GM21390 (cell line): ENCODE results near the gene ZFAND4.
"Not testable (repeated sequence)": the region's sequence is repeated elsewhere in the genome, so short reads cannot be mapped to it uniquely, and the experiment has no call there.

Experiments
- ATAC-seq: cut with Tn5 transposase; IDR thresholded peaks from one replicate; pipeline ENCODE4 v1.9.1; 2021; ENCODE audit not compliant: unreplicated experiment

Gene ZFAND4

GRCh38 chr10:45592432-45592831 is 80.1 kb downstream of the ZFAND4 start:
- no peak for ATAC-seq

DNA sequence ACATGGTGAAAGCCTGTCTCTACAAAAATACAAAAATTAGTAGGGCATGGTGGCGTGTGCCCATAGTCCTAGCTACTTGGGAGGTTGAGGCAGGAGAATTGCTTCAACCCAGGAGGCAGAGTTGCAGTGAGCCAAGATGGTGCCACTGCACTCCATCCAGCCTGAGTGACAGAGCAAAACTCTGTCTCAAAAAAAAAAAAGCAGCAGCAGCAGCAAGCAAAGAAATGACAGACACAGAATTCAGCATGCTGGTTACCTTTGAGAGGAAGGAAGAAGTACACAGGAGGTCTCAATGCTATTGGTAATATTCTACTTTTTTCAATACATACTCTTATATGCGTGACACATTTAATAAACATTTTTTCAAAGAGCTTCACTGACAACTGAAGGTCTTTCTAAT is 81.3 kb downstream of the ZFAND4 start:
- ATAC-seq = no peak

DNA sequence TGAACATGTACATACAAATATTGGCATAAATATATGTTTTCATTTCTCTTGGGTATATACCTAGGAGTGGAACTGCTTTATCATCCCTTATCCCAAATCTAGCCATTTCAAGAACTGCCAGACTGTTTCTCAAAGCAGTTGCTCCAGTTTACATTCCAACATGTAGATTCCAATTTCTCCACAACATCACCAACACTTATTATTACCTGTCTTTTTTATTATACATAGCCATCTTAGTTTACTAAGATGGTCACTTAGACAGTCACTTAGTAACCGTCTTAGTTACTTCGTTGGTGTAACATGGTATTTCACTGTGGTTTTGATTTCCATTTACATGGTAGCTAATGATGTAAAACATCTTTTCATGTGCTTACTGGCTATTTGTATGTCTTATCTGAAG is 82.7 kb downstream of the ZFAND4 start:
- ATAC-seq = no peak

GRCh38 chr10:45589009-45589408 is 83.6 kb downstream of the ZFAND4 start:
- ATAC-seq = no peak

DNA sequence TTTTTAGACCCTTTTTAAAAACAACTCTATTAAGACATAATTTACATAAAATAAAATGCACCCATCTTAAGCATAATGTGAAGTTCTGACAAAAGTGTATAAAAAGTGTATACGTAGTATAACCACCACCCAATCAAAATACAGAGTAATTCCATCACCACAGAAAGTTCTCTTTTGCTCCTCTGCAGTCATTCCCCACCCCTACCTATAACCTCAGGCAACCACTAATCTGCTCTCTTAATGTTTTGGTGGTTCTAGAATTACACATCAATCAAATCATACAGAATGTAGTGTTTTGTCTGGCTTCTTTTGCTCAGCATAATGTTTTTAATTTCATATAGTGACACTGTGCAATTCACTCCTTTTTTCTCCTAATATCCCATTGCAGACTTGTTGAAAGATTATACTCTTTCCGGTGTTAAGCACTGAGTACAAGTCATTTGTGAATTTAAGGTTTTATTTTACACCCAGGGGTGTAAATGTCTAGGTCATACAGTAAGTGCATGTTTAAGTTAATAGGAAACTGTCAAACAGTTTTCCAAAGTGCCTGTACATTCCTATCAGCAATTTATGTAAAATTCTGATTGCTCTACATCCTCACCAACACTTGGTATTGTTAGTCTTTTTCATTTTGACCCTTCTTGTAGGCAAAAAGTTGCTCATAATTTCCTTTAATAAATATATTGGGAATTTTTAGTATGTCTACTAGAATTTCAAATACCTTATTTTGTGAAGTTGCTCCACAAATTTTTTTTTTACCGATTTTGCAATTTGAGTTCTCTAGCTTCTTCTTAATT is 86.3 kb downstream of the ZFAND4 start:
- no peak for ATAC-seq

- no peak for ATAC-seq
These were observed 87.4 kb downstream of the ZFAND4 start for GRCh38 chr10:45585131-45585530.

DNA sequence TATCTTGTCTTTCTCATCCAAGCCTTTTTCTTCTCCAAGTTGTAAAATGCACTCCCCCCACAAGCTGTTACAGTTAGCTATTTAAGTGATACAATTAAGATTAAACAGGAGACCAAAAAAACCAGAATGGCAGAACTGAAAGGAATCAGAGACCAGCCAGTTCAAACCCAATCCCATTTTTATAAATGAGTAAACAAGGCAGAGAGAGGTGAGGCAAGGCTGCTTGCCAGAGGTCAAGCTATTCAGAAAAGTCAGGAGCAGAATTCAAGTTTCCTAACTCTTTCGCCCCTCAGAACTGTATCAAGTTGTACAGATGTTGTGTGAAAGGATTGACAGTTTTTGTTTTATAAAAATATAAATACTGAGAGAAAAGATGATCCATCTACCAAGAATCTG is 90.2 kb downstream of the ZFAND4 start:
- ATAC-seq = no peak

DNA sequence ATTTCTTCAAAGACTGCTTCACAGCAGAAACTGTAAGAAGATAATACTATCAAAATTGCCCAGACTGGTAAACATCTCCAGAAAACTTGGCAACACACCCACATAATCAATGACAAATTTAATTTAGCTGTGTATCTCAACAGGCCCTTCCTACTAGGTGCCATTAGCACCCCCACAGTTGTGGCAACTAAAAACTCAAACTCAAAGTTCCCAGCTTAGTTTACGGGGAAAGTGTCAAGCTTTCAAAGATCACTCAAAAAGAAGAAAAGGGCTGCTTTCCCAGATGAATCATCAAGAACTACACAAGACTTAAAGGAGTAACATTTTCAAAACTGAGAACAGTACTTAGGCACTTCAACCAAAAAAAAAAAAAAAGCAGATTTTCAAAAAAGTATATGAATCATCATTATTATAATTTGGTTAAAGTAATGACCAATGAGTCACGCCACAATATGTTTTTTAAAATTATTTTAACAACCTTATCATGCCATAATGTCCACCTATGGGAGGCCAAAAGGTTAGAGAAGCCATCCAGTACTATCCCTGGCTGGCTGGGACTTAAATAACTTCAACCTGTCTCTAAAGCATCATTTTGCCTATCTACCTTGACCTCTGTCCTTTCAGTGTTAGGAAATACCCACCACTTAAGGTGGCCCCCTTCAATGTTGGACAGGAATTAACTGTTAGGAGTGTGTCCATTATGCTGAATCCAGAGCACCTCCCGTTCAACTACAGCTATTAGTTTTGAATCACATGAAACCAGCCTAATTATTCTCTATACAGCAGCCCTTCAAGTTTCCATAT is 90.8 kb downstream of the ZFAND4 start:
- ATAC-seq = no peak

DNA sequence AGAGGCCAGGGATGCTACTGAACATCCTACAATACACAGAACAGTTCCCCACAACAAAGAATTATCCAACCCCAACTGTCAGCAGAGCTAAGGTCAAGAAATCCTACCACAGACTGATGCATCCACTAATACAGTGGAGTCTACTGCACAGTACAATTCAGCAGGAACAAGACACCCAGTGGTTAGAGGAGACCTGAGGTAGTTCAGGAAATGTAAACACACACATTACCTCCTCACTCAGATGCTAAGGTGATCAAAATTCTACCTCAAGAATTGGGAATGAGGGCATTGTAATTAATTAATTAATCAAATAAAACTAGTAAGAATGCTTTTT is 91.4 kb downstream of the ZFAND4 start:
- ATAC-seq = peak; percentile 35

DNA sequence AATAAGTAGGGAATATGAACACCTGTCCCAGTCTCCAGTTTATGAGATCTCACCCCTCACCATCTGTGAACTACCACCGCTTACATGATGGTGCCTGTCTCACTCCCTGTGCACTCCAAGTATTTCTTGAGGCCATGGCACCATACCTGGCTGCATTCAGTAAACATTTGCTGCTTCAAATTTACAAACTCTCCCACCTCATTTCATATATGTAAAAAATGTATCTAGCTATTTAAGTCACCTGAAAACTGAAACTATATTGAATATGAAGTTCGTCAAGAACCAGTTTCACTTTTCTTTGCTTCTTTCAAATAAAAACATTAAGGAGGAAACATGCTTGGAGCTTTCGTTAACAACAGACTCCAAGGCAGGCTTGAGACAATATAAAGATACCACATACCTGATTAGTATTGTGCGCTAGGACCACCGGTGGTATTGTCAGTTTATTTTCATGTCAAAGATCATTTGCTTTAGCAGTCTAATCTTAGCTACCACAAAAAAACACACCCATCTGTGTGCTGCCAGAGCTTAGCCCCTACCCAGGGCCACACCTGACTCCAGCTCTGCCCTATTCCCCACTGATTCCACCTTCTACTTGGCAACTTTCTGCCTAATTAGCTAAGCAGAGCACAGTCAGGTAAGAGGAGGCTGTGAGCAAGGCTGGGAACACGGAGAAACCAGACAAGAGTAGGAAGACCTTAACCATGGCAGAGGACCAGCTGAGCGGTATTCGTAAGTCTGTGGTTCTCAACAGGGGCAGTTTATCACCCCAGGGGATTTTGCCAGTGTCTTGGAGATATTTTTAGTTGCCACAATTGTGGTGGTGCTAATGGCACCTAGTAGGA is 92.0 kb downstream of the ZFAND4 start:
- peak; percentile 58 for ATAC-seq

DNA sequence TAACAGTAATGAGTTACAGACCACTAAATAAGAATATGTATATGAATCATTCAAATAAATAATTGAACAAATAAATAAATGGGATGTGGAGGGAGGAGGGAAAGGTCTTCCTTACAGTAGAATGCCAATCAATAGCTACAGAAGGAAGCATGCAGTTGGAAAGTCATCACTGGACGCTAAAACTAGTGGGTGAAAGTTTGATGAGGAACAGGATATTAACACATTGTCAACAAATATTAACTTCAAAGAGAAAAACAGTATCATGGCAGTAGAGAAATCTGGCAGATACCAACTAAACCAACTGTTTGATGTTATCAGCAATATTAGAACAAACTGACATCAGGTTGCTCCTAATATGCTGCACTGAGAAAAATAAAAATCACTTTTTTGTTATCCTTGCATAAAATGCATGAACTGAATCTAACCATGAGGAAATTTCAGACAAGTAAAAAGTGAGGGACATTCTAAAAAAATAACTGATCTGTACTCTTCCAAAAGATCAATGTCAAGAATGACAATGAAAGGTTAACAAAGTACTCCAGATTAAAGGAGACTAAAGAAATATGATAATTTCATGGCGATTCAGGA is 94.1 kb downstream of the ZFAND4 start:
- ATAC-seq = no peak

GRCh38 chr10:45575966-45576597 is 96.5 kb downstream of the ZFAND4 start:
- ATAC-seq = no peak

GRCh38 chr10:45575032-45575761 is 97.4 kb downstream of the ZFAND4 start:
- ATAC-seq = not testable (repeated sequence)

GRCh38 chr10:45569471-45569870 is 103.1 kb downstream of the ZFAND4 start:
- no peak for ATAC-seq

DNA sequence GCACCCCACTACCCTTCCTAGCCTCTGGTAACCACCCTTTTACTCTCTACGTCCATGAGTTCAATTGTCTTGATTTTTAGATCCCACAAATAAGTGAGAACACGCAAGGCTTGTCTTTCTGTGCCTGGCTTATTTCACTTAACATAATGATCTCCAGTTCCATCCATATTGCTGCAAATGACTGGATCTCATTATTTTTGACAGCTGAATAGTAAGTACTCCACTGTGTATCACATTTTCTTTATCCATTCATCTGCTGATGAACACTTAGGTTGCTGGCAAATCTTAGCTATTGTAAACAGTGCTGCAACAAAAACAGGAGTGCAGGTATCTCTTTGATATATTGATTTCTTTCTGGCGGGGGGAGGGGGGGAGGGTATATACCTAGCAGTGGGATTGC is 106.2 kb downstream of the ZFAND4 start:
- ATAC-seq = no peak
